HG03469 (cell line): Measurements from ENCODE around the gene LEO1.

Source experiments
- ATAC-seq: cut with Tn5 transposase; IDR thresholded peaks from one replicate; pipeline ENCODE4 v1.9.1; 2021; ENCODE audit warnings: mild to moderate bottlenecking, moderate library complexity, moderate number of reproducible peaks; ENCODE audit not compliant: unreplicated experiment

LEO1 gene

DNA sequence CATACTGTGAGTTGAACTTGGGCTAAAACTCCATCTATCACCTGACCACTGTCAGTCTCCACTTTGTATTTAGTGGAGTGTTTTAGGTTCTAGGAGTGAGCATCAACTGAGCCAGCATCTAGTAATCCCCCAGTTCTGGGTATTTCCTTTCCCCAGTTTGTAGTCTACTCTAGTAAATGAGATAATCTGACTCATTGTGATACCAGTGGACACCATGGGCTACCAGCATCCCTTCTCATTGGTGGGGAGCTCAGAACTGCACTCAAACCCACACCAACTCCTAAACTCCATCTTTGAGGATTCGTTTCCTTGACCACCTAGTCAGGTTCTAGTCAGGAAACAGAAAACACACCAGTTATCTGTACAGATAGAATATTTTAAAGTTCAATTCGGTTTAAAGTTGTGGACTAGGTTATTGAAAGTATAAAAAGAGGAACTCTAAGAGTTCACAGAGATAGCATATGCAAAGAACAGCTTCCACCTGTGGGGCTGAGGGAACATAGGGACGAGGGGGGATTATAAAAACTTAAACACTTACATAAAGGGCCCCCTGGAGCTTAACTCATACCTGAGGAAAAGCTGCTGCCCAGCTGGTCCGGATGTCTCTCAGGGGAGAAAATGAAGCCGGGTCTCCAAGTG is 36.0 kb downstream of the LEO1 start:
- peak; percentile 82 for ATAC-seq

DNA sequence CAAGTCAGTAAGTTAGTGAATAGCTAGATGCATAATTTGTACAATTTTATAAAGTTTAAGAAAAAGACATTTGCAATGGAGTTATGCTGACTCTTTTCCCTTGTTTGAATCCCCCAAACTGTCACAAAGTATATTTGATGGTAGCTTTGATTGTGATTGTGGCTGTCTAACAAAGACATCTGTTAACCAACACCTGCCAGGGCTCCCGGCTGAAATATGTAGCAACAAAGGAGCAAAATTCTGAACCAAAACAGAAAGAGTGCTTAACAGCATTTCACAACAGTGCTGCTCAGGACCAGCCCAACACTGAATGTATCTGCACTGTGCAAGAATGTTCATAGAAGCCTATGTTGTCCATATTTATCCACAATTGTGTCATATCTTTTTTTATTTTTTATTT is 39.4 kb downstream of the LEO1 start:
- ATAC-seq = no peak

DNA sequence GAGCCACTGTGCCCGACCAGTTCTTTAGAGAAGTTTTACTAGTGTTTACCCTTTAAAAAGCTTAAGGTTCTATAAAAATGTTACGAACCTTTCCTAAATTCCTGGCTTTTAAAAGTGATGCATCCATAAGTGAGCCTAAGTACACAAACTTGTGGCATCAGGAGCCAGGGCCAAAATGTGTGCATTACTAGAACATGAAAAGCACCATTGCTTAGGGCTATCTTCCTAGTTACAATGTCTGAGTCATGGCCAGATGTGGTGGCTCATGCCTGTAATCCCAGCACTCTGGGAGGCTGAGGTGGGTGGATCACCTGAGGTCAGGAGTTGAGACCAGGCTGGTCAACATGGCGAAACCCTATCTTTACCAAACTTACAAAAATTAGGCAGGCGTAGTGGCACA is 39.9 kb downstream of the LEO1 start:
- ATAC-seq = no peak

DNA sequence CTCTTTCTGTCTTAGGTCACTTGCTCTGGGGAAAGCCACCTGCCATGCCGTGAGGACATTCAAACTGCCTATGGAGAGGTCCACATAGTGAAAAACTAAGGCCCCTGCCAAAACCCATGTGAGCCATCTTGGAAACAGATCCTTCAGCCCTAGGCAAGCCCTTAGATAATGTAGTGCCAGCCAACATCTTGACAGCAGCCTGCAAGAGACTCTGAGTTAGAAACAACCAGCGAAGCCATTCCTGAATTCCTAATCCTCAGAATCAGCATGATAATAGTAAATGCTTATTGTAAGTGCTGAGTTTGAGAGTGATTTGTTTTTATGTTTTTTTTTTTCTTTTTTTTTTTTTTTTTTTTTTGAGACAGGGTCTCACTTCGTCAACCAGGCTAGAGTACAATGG is 40.6 kb downstream of the LEO1 start:
- no peak for ATAC-seq

DNA sequence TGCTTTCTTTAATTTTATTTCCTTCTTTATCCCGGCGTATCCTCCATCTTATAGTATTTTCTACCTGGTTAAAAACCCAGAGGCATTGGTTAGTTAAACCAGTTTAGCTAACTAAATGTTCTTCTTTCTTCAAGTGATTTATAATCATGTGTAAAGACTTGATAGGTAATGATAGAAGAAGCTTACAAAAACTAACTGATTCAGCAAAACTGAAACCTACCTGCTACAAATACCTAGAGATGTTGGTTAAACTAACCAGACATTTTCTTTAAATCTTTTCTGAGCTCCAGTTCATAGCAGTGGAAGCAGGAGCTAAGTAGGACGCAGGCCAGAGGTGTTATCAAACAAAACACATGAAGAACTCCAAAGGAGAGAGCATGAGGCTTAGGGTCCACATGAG is 44.8 kb downstream of the LEO1 start:
- no peak for ATAC-seq

DNA sequence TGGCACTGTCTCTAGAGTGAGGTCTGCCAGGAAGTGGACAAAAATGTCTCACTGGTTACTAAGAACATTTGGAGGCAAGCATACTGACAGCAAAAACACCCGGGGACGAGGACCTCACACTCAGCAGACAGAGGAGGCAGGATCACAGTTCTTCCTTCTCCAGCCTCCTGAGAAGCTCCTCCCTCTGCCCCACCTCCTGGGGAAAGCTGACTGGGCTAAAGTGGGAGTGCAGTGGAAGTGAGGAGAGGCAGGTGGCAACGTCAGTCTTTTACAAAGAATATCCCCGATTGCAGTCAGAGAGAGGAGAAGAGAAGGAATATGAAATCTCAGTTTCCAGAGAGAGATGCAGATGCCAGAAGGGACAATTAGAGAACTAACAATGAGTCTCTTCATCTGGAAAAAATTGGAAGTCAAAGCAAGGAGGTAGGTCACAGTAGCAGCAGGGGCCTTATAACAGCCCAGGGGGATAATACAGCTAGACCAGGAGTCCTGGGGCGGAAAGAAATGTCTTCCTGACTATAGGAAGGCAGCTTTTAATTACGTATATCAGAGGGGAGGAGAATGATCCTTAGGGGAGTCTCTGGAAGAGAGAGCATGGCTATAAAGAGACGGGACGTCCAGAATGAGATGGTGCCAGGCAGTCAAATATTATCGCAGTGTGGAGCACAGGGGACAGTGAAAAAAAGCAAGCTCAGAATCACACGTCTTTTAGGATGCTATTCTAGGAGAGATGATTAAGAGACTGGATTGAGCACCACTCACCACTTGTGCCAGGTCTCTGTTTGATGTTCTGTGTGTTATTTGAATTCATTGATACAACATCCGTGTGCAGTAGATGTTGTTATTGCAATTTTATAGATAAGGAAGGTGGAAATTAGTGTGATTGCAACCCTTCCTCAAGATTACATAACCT is 47.2 kb downstream of the LEO1 start:
- ATAC-seq = no peak

DNA sequence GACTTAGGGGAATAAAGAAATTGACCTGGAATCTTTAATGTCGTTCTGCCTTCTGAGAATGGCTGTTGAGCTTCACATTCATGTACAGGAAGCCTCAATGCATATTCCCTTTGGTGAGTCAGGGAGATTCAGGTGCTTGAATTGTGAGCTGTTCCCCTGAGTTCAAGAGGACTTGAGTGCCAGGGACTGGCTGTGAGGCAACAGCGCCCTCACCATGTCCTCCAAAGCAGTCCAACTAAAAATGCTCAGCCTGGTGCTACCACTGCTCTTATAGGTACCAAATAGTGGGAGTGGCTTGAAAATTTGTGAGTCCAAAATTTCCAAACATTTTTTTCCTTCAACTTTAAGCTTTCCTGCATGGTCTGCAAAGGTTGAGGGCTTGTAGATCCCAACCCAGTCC is 54.1 kb downstream of the LEO1 start:
- ATAC-seq = no peak

DNA sequence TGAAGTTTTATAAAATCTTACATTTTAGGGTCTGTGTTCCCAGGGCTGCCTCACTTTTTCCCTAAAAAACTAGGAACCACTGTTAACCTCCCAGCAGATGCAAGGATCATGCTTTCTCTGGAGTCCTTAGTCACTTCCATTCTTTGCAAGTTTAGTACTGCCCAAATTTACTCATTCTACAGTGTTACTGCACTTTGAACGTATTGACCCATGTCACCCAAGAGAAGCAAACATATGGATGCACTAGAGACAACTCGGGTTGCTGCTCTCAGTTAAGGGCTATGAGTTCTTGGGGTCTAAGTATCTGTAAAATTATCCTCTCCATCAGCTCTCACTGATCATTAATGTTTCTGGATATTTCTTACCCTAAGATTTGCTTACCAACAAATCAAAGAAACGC is 59.0 kb downstream of the LEO1 start:
- ATAC-seq = no peak

DNA sequence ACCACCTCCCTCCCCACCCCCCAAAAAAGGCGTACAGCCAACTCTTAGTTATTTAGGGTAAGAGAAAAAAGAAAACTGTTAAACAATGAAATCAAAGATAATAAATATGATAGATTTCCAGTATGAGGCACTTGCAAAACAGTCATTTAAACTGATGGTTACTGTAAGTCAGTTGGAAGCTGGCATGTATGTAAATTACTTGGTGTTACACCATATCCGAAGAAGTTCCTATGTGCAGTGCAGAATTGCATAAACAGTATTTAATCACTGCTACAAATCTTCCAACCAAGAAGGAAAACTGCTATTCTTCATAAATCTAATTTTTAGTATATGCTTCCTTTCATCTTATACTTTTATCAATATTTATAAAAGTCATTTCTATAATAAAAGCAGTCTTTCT is 62.0 kb downstream of the LEO1 start:
- ATAC-seq = no peak

DNA sequence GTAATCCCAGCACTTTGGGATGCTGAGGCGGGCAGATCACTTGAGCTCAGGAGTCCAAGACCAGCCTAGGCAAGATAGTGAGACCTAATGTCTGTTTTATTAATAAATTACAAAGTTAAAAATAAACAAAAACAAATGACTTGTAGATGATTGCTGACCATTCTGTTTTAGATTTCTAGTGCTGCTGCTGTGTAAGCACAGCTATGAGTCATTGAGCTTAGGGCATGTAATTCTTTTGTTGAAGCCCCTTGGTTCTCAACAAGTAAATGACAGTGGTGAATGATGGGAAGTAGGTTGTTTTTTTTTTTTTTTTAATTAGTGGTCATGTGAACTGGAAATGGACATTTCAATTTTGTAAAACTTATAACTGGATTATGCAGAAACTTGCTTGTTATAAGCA is 63.3 kb downstream of the LEO1 start:
- ATAC-seq = no peak

DNA sequence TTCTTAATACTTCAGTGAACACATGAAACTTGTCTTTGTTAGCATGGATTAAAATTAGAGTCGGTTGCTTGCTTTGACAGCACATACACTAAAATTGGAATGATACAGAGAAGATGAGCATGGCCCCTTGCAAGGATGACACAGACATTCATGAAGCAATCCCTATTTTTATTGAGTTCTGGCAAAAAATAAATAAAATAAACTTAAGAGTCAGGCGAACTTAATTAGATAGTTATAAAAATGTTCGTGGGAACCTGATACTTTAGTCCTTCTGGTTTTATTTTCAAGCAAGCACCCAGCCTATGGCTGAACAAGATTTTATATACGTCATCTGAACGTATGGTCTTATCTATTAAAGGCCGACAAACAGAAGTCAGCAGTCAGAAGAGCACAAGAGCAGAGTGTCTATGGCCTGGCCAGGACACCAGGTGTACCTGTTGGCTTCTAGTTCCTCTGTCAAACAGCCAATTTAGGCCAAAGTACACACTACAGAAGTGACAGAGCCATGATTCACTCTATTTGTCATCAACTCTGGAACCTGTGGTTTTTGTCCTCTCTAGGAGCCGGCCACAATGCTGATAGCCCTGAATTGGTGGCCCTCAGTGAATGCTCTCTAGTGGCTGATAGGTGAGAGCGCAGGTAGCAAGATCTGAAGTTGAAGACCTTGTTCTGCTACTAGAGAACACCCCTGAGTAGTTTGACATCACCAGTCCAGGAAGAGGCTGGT is 64.3 kb downstream of the LEO1 start:
- ATAC-seq = no peak

DNA sequence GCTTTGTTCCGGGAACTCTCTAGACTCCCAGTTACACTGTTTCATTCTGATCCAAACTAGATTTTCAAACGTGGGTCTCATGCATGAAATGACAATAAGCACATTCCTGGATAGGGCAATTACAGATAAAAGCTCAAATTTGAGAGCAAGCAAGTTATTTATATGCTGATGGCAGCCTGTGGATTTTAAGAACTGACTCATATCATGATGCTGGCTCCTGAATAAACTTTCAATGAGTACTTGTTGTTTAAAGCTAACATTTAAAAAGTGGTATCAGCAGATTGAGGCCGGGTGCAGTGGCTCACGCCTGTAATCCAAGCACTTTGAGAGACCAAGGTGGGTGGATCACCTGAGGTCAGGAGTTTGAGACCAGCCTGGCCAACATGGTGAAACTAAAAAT is 66.6 kb downstream of the LEO1 start:
- no peak for ATAC-seq

DNA sequence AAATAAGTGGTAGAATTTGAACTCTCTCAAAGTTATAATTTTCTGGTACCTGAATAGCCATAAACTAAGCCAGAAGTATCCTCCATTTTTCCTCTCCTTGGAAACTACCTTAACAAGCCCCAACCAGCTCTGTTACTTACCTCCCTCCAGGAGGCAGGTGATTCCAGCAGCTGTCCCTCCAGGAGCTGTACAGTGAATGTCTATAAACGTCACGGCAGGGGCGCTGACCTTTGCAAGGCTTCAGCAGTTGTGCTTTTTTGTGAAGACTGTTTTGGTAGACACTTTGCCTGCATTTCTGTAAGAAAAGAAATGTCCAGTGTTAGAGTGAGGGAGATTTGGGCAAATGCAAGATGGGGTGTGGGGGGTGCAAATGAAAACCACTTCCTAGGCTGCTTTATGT is 67.2 kb downstream of the LEO1 start:
- ATAC-seq = no peak

DNA sequence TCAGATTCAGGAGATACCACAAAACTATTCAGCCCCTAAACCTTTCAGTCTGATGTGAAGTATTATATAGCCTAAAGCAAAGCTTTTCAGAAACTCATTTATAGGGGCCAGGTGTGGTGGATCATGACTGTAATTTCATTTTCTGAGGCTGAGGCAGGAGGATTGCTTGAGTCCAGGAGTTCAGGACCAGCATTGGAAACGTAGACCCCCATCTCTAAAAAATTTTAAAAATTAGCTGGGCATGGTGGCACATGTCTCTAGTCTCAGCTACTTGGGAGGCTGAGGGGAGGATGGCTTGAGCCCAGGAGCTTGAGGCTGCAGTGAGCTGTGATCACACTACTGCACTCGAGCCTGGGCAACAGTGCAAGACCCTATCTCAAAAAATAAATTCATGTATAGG is 82.1 kb downstream of the LEO1 start:
- ATAC-seq = no peak

DNA sequence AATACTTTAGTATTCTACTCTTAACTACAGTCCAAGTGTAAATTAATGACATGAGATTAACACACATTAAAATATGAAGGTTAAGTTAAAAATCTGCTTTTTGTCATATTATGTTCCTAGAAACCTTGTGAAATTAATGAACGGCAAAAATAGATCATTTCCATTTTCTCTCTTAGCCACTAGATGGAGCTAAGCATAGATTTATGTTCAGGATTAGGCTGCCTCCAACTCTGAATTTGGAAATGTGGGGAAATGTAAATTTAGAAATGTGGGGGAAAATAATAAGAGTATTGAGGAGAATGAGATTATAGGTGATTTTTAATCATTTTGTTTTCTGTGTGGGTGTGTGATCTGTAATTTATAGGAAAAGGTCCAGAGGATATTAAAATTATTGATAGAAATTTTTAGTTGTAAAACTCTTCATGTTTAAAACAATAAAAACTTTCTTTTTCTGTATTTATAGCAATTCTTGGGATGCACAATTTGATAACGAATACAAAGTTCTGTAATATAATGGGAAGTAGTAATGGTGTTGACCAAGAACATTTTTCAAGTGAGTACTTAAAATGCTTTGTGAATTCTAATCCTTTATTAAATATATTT is 82.9 kb downstream of the LEO1 start:
- ATAC-seq = no peak
